Peyer's patch (tissue), 4 donors: Measurements from ENCODE around the gene ATP1A2. TPM values are rescaled to one million over a fixed set of nuclear protein-coding genes. Genes with fewer than 3 reads are reported as not detected.

Source experiments
- DNase-seq, 3 donors: peaks; one replicate each; pipeline ENCODE4 v3.0.0-alpha.2; 2017 to 2019
- H3K27ac ChIP-seq, 4 donors: fragments of 200-600 bp; sonication (generic); one replicate each; pipeline ENCODE4 v1.5.1; 2016 to 2019
- H3K27me3 ChIP-seq, 2 donors: fragments of 200-600 bp; sonication (generic); one replicate each; pipeline ENCODE4 v1.5.1; 2019
- H3K36me3 ChIP-seq, 3 donors: fragments of 200-600 bp; sonication (generic); one replicate each; pipeline ENCODE4 v1.5.1; 2016 to 2019
- H3K4me1 ChIP-seq, 4 donors: fragments of 200-600 bp; sonication (generic); one replicate each; pipeline ENCODE4 v1.5.1; 2016 to 2019
- H3K4me3 ChIP-seq, 4 donors: fragments of 200-600 bp; sonication (generic); 1 replicate in 3 of 4; 2 replicates in 1 of 4; pipeline ENCODE4 v1.5.1; 2016 to 2019; ENCODE audit warnings: mild to moderate bottlenecking in 1 of 4
- H3K9me3 ChIP-seq, 4 donors: fragments of 200-600 bp; sonication (generic); one replicate each; pipeline ENCODE4 v1.5.1; 2016 to 2019; ENCODE audit warnings: mild to moderate bottlenecking in 1 of 4
- CTCF ChIP-seq, 6 experiments: fragments of 450-650 bp in 4 of 6; fragments of 200-600 bp in 2 of 6; sonication (generic) in 1 of 6; IDR thresholded peaks; one replicate each; pipeline ENCODE4 v1.5.1; 2017 to 2019; ENCODE audit warnings: antibody characterized with exemption in 6 of 6, mild to moderate bottlenecking in 3 of 6, moderate library complexity in 1 of 6
- POLR2A ChIP-seq, 2 donors: fragments of 450-650 bp; IDR thresholded peaks; one replicate each; pipeline ENCODE4 v1.5.1; 2017; ENCODE audit warnings: antibody characterized with exemption in 2 of 2, mild to moderate bottlenecking in 2 of 2, moderate library complexity in 2 of 2
- total RNA-seq, 4 donors: library from RNA; depleted of rRNA; stranded (reverse); fragments of >200 nt; gene quantifications; one replicate each; pipeline ENCODE4 v1.1.0, GENCODE V29; 2016

ATP1A2 gene
- total RNA-seq, 4 donors from 2014 or later, result 2.3 to 7.4 (median 6.0) TPM

- H3K27me3 ChIP-seq, result no peaks in the 10 kb centered on the region
- H3K4me1 ChIP-seq, result no peaks in the 10 kb centered on the region
- H3K36me3 ChIP-seq, result no peaks in the 10 kb centered on the region
- H3K9me3 ChIP-seq, result no peaks in the 10 kb centered on the region
- DNase-seq, result no peak
- TF ChIP-seq CTCF (IDR thresholded peaks at IDR 0.05) (no peak), POLR2A (IDR thresholded peaks at IDR 0.05) (no peak)
- no peak overlapping the region for H3K27ac ChIP-seq
- H3K4me3 ChIP-seq, result no peak overlapping the region
Observed at GRCh38 chr1:160149233-160149632, 33.7 kb downstream of the ATP1A2 start.

- Histone ChIP-seq H3K36me3 (no peaks in the 10 kb centered on the region), H3K4me3 (no peak overlapping the region), H3K27ac (no peak overlapping the region), H3K9me3 (no peaks in the 10 kb centered on the region), H3K27me3 (no peaks in the 10 kb centered on the region), H3K4me1 (no peaks in the 10 kb centered on the region)
- TF ChIP-seq POLR2A (IDR thresholded peaks at IDR 0.05) (no peak), CTCF (IDR thresholded peaks at IDR 0.05) (no peak)
- peak in 1 of 3 donors; percentile 6 for DNase-seq
Observed at GRCh38 chr1:160149716-160150115, 34.2 kb downstream of the ATP1A2 start.

- Histone ChIP-seq H3K9me3 (no peaks in the 10 kb centered on the region), H3K36me3 (no peaks in the 10 kb centered on the region), H3K4me3 (no peak within 1 kb of the TSS), H3K27ac (no peak within 1 kb of the TSS), H3K27me3 (no peaks in the 10 kb centered on the region), H3K4me1 (no peaks in the 10 kb centered on the region)
- peak in 1 of 3 donors; percentile 36 for DNase-seq
- no peak for TF ChIP-seq CTCF (IDR thresholded peaks at IDR 0.05)
- no peak for TF ChIP-seq POLR2A (IDR thresholded peaks at IDR 0.05)
Observed at GRCh38 chr1:160151303-160151702, 35.7 kb downstream of the ATP1A2 start, which contains the start of gene ATP1A4. Gene ATP1A4 (plus strand): TSS chr1:160151603. CDS start chr1:160152041, 438 bp downstream.

GRCh38 chr1:160154790-160155189, 39.2 kb downstream of the ATP1A2 start:
- H3K27ac ChIP-seq, result no peak overlapping the region
- peak in 1 of 3 donors; percentile 14 for DNase-seq
- TF ChIP-seq CTCF (IDR thresholded peaks at IDR 0.05) (no peak), POLR2A (IDR thresholded peaks at IDR 0.05) (no peak)

GRCh38 chr1:160156361-160156760, 40.8 kb downstream of the ATP1A2 start:
- Histone ChIP-seq H3K9me3 (no peaks in the 10 kb centered on the region), H3K36me3 (no peaks in the 10 kb centered on the region), H3K27me3 (no peaks in the 10 kb centered on the region), H3K27ac (no peak overlapping the region), H3K4me3 (no peak overlapping the region), H3K4me1 (no peaks in the 10 kb centered on the region)
- no peak for DNase-seq
- no peak for TF ChIP-seq POLR2A (IDR thresholded peaks at IDR 0.05)
- TF ChIP-seq CTCF (IDR thresholded peaks at IDR 0.05), result no peak

More at GRCh38 chr1:160154790-160155189, 39.2 kb downstream of the ATP1A2 start:
- no peak overlapping the region for H3K4me3 ChIP-seq
- H3K36me3 ChIP-seq, result no peaks in the 10 kb centered on the region
- H3K27me3 ChIP-seq, result no peaks in the 10 kb centered on the region
- H3K4me1 ChIP-seq, result no peaks in the 10 kb centered on the region
- no peaks in the 10 kb centered on the region for H3K9me3 ChIP-seq

- Histone ChIP-seq H3K9me3 (no peaks in the 10 kb centered on the region), H3K4me3 (no peak overlapping the region), H3K27ac (no peak overlapping the region), H3K4me1 (no peaks in the 10 kb centered on the region), H3K27me3 (no peaks in the 10 kb centered on the region), H3K36me3 (no peaks in the 10 kb centered on the region)
- DNase-seq, result no peak
- no peak for TF ChIP-seq POLR2A (IDR thresholded peaks at IDR 0.05)
- TF ChIP-seq CTCF (IDR thresholded peaks at IDR 0.05), result no peak
Observed at GRCh38 chr1:160157174-160157573, 41.6 kb downstream of the ATP1A2 start.
